SK-N-MC (cell line): Measurements from ENCODE around the gene ECE1.

Source experiments
- EZH2 ChIP-seq: fragments of 200-600 bp; sonication (generic); IDR thresholded peaks from one replicate; pipeline ENCODE4 v1.6.1; 2017; ENCODE audit warnings: antibody characterized with exemption
- FOXP2 ChIP-seq: optimal IDR thresholded peaks from 2 replicates; pipeline ENCODE3; 2011; ENCODE audit warnings: mild to moderate bottlenecking, moderate library complexity; ENCODE audit not compliant: insufficient read depth; ENCODE audit errors: extremely low read length, control extremely low read depth
- POLR2AphosphoS5 ChIP-seq: IDR thresholded peaks from 2 replicates; pipeline ENCODE4 v1.6.1; 2012; ENCODE audit warnings: mild to moderate bottlenecking, low read depth, low read length, borderline replicate concordance

DNA sequence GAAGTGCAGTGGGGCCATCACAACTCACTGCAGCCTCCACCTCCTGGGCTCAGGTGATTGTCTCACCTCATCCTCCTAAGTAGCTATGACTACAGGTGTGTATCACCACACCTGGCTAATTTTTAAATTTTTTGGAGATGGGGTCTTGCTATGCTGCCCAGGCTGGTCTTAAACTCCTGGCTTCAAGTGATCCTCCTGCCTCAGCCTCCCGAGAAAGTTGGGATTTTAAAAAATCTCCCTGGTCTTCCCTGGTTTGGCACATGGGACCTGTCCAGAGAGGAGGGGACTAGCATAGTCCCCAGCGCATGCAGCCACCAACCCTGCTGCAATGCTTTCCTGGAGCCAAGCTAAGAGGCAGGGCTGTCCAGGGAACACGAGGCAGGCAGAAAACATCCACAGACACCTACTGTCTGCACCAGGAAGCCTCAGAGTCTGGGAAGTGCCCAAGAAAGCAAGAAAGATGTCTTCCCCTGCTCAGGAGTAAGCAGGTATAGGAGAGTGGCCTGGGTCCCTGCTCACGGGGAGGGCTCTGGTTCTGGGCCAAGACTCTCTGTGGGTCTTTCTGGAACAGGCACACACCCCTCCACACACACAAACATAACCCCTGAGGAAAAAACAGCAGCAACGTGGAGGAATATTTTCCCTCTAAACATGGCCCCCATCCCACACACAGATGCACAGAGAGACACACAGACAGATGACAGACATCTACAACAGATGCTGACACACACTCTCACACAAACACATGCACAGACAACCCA is 30.8 kb downstream of the ECE1 start:
- TF ChIP-seq POLR2AphosphoS5 (no peak), EZH2 (no peak), FOXP2 (no peak)
